ENCODE measurements around the gene ITPRIPL1. TPM values are rescaled to one million over a fixed set of nuclear protein-coding genes. Genes with fewer than 3 reads are reported as not detected.
A peak's percentile ranks its signal among the peaks of the same experiment; 100 is the strongest.

Gene ITPRIPL1
- total RNA-seq, 5 donors from 2014 or later (not counting 1 experiment from before 2014, with no cell fraction given), result 3.9 to 13.7 (median 12.7) TPM

DNA sequence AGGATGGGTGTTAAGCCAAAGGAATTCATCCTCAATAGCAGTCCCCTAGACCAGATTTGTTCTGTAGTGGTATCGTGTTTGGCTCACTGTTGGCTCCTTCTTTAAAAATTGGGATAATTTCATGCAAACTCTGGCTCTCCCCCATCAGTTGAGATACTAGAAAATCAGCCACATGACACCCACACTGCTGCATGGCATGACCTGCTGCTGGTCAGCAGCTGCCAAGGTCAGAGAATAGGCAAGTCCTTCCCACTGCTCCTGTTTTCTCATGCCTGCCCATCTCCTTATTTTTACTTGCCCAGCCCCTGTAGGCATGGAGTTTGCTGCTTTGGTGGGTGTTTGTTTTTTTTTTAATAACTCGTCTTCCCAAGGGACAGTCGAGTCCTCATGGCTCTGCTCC, 18.7 kb upstream of the ITPRIPL1 start:
- H3K27ac ChIP-seq (ENCODE audit: low read length), result peak overlapping the region; percentile 96
- no peak for ATAC-seq (replicated peaks in 1 of 4)
- H3K9me3 ChIP-seq, result no peaks in the 10 kb centered on the region
- Mint-ChIP-seq H3K4me3 (peak overlapping the region; percentile 97 to 99 (median 98)), H3K4me1 (peaks cover 53 to 57% (median 55%) of the 10 kb centered on the region in 3 donors), H3K27ac (peak overlapping the region; percentile 98), H3K27me3 (no peaks in the 10 kb centered on the region), H3K9me3 (no peaks in the 10 kb centered on the region), H3K36me3 (peaks cover 29% of the 10 kb centered on the region)
- peaks cover 2 to 30% of the 10 kb centered on the region in 2 donors for H3K36me3 ChIP-seq (ENCODE audit: control insufficient read depth in 2 of 2, extremely low read depth in 1 of 2, insufficient read depth in 1 of 2, low read length in 1 of 2)
- peak overlapping the region in 1 of 2 donors; percentile 93 for H3K4me3 ChIP-seq (ENCODE audit: control insufficient read depth in 1 of 2, extremely low read depth in 1 of 2, low read length in 1 of 2)
- peaks cover 11 to 38% of the 10 kb centered on the region in 2 experiments for H3K4me1 ChIP-seq (ENCODE audit: control insufficient read depth in 1 of 2, extremely low read depth in 1 of 2, insufficient read depth in 2 of 2, low read length in 2 of 2)
- POLR2A ChIA-PET, result interaction anchor here in 1 of 2 donors (1.6 kb wide), 1 partner anchor 19 kb away, joined by 10 read pairs; the partner anchor contains the start of gene ITPRIPL1
- H3K27me3 ChIP-seq (replicated peaks in 1 of 2; ENCODE audit: control insufficient read depth in 2 of 2, extremely low read depth in 1 of 2, insufficient read depth in 2 of 2, low read length in 1 of 2), result no peaks in the 10 kb centered on the region
- DNase-seq, result no peak
- CTCF ChIA-PET, result interaction anchor here (0.6 to 1.0 kb wide), 2 partner anchors 16 to 34 kb away, joined by 3 to 4 read pairs; no protein-coding TSS in a partner anchor
- no CpG with 5 or more reads among the region's 3 CpGs for WGBS (ENCODE audit: insufficient coverage)

DNA sequence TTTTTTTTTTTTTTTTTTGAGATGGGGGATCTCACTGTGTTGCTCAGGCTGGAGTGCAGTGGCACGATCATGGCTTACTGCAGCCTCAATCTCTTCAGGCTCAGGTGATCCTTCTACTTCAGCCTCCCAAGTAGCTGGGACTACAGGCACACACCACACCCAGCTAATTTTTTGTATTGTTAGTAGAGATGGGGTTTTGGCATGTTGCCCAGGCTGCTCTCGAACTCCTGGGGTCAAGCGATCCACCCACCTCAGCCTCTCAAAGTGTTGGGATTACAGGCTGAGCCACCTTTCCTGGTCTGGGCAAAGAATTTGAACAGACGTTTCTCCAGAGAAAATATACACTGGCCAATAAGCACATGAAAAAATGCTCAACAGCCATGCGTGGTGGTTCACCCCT, 16.9 kb upstream of the ITPRIPL1 start:
- ATAC-seq (replicated peaks in 1 of 4), result no peak
- no peak for DNase-seq
- Histone ChIP-seq H3K4me1 (ENCODE audit: control insufficient read depth in 1 of 2, extremely low read depth in 1 of 2, insufficient read depth in 2 of 2, low read length in 2 of 2) (peaks cover 9 to 22% of the 10 kb centered on the region in 2 experiments), H3K4me3 (ENCODE audit: control insufficient read depth in 1 of 2, extremely low read depth in 1 of 2, low read length in 1 of 2) (no peak overlapping the region), H3K36me3 (ENCODE audit: control insufficient read depth in 2 of 2, extremely low read depth in 1 of 2, insufficient read depth in 1 of 2, low read length in 1 of 2) (peaks cover 0 to 11% of the 10 kb centered on the region in 2 donors), H3K27ac (ENCODE audit: low read length) (no peak overlapping the region), H3K9me3 (no peaks in the 10 kb centered on the region), H3K27me3 (replicated peaks in 1 of 2; ENCODE audit: control insufficient read depth in 2 of 2, extremely low read depth in 1 of 2, insufficient read depth in 2 of 2, low read length in 1 of 2) (no peaks in the 10 kb centered on the region)
- ChIA-PET CTCF (no interaction called here), POLR2A (interaction anchor here in 1 of 2 donors (1.2 kb wide), 1 partner anchor 12 kb away, joined by 3 read pairs; no protein-coding TSS in a partner anchor)
- Mint-ChIP-seq H3K4me1 (peaks cover 37 to 47% (median 38%) of the 10 kb centered on the region in 3 donors), H3K9me3 (no peaks in the 10 kb centered on the region), H3K27me3 (no peaks in the 10 kb centered on the region), H3K27ac (no peak overlapping the region), H3K4me3 (no peak overlapping the region), H3K36me3 (peaks cover 10% of the 10 kb centered on the region)
- WGBS (ENCODE audit: insufficient coverage), result 100% methylated on average over 2 of the region's 5 CpGs

DNA sequence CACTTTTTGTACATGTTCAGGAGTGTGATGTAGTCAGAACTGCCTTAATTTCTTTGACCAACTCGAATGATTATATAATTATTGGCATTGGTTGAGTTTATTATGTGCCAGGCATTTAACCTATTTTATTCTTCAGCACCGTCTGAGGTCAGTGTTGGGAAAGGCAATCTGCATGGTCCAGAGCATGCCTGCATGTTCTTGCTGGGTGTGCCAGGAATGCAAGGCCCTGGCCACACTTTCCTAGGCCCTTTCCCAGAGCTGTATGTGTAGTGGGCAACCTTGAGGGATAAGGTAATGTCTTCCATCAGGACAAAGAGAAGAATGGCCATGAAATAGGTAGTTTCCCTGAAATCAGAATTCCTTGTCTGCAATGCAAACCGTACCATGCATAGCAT, 10.1 kb upstream of the ITPRIPL1 start:
- H3K4me1 ChIP-seq (ENCODE audit: control insufficient read depth in 1 of 2, extremely low read depth in 1 of 2, insufficient read depth in 2 of 2, low read length in 2 of 2), result peaks cover 7 to 45% of the 10 kb centered on the region in 2 experiments
- H3K27ac ChIP-seq (ENCODE audit: low read length), result peak overlapping the region; percentile 31
- POLR2A ChIA-PET, result interaction anchor here in 1 of 2 donors (0.5 kb wide), 1 partner anchor 16 kb away, joined by 3 read pairs; no protein-coding TSS in a partner anchor
- CTCF ChIA-PET, result interaction anchor here in 1 of 2 donors (1.0 kb wide), 1 partner anchor 10 kb away, joined by 3 read pairs; no protein-coding TSS in a partner anchor
- ATAC-seq (replicated peaks in 1 of 4), result no peak
- peak overlapping the region in 1 of 3 donors; percentile 40 for H3K4me3 Mint-ChIP-seq
- no peak for DNase-seq
- H3K9me3 Mint-ChIP-seq, result no peaks in the 10 kb centered on the region
- H3K27me3 Mint-ChIP-seq, result no peaks in the 10 kb centered on the region
- no peaks in the 10 kb centered on the region for H3K27me3 ChIP-seq (replicated peaks in 1 of 2; ENCODE audit: control insufficient read depth in 2 of 2, extremely low read depth in 1 of 2, insufficient read depth in 2 of 2, low read length in 1 of 2)
- 67% methylated on average over 1 of the region's 3 CpGs for WGBS (ENCODE audit: insufficient coverage)
- H3K4me3 ChIP-seq (ENCODE audit: control insufficient read depth in 1 of 2, extremely low read depth in 1 of 2, low read length in 1 of 2), result no peak overlapping the region
- peak overlapping the region; percentile 91 to 92 for H3K27ac Mint-ChIP-seq
- no peaks in the 10 kb centered on the region for H3K36me3 ChIP-seq (ENCODE audit: control insufficient read depth in 2 of 2, extremely low read depth in 1 of 2, insufficient read depth in 1 of 2, low read length in 1 of 2)
- no peaks in the 10 kb centered on the region for H3K9me3 ChIP-seq
- H3K36me3 Mint-ChIP-seq, result peaks cover 6% of the 10 kb centered on the region
- peaks cover 34 to 40% (median 38%) of the 10 kb centered on the region in 3 donors for H3K4me1 Mint-ChIP-seq

DNA sequence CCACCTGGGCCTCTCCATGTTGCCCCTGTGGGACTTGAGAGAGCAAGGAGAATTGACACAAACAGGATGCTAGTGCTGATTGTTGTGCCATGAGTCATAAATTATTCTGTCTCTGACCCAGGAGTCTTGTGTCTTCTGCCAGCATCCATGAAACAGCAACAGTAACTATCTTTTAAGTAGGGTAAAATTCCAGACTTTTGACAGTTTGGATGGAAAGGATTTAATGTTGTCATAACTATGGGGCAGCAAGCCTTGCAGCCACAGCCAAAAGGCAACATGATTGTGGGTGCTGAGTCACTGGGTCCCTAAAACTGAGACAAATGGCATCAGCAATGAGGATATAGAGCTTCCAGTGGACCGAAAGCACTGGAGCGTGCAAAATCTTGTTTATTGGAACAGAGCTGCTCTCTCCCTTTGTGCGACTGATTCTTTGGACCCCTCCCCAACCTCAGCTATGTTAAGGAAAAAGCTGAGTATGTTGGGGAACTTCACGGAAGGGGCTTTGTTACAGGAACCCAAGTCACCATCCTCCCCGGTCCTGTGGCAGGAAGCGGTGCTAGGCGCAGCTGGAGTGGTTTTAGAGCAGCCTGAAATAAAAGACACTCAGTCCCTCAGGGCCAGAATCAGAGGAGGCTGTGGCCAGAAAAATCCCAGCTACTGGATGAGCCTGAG, 9.6 kb upstream of the ITPRIPL1 start:
- H3K36me3 ChIP-seq (ENCODE audit: control insufficient read depth in 2 of 2, extremely low read depth in 1 of 2, insufficient read depth in 1 of 2, low read length in 1 of 2), result no peaks in the 10 kb centered on the region
- peak overlapping the region; percentile 91 to 92 for H3K27ac Mint-ChIP-seq
- H3K27ac ChIP-seq (ENCODE audit: low read length), result peak overlapping the region; percentile 57
- WGBS (ENCODE audit: insufficient coverage), result 37% methylated on average over 5 of the region's 7 CpGs
- peak overlapping the region; percentile 25 to 45 (median 40) for H3K4me3 Mint-ChIP-seq
- H3K27me3 Mint-ChIP-seq, result no peaks in the 10 kb centered on the region
- H3K36me3 Mint-ChIP-seq, result peaks cover 6% of the 10 kb centered on the region
- H3K9me3 ChIP-seq, result no peaks in the 10 kb centered on the region
- H3K27me3 ChIP-seq (replicated peaks in 1 of 2; ENCODE audit: control insufficient read depth in 2 of 2, extremely low read depth in 1 of 2, insufficient read depth in 2 of 2, low read length in 1 of 2), result no peaks in the 10 kb centered on the region
- CTCF ChIA-PET, result interaction anchor here in 1 of 2 donors (1.0 kb wide), 1 partner anchor 9 kb away, joined by 3 read pairs; no protein-coding TSS in a partner anchor
- peaks cover 35 to 43% (median 36%) of the 10 kb centered on the region in 3 donors for H3K4me1 Mint-ChIP-seq
- DNase-seq (peak in 6 of 35 experiments; percentile 6 to 38 (median 22)), ATAC-seq (replicated peaks in 1 of 4) (peak; percentile 69 to 83 (median 76))
- POLR2A ChIA-PET, result interaction anchor here in 1 of 2 donors (0.5 kb wide), 2 partner anchors 17 to 36 kb away, joined by 3 to 4 read pairs; no protein-coding TSS in a partner anchor
- no peak overlapping the region for H3K4me3 ChIP-seq (ENCODE audit: control insufficient read depth in 1 of 2, extremely low read depth in 1 of 2, low read length in 1 of 2)
- no peaks in the 10 kb centered on the region for H3K9me3 Mint-ChIP-seq
- peaks cover 7 to 48% of the 10 kb centered on the region in 2 experiments for H3K4me1 ChIP-seq (ENCODE audit: control insufficient read depth in 1 of 2, extremely low read depth in 1 of 2, insufficient read depth in 2 of 2, low read length in 2 of 2)

GRCh38 chr2:96316999-96317398, 8.1 kb upstream of the ITPRIPL1 start:
- Histone ChIP-seq H3K9me3 (no peaks in the 10 kb centered on the region), H3K36me3 (ENCODE audit: control insufficient read depth in 2 of 2, extremely low read depth in 1 of 2, insufficient read depth in 1 of 2, low read length in 1 of 2) (no peaks in the 10 kb centered on the region), H3K4me1 (ENCODE audit: control insufficient read depth in 1 of 2, extremely low read depth in 1 of 2, insufficient read depth in 2 of 2, low read length in 2 of 2) (peaks cover 7 to 56% of the 10 kb centered on the region in 2 experiments), H3K4me3 (ENCODE audit: control insufficient read depth in 1 of 2, extremely low read depth in 1 of 2, low read length in 1 of 2) (no peak overlapping the region), H3K27me3 (replicated peaks in 1 of 2; ENCODE audit: control insufficient read depth in 2 of 2, extremely low read depth in 1 of 2, insufficient read depth in 2 of 2, low read length in 1 of 2) (peaks cover 0 to 3% of the 10 kb centered on the region in 2 experiments), H3K27ac (ENCODE audit: low read length) (peak overlapping the region; percentile 15)
- no peak for DNase-seq
- ChIA-PET POLR2A (interaction anchor here in 1 of 2 donors (0.6 kb wide), 1 partner anchor 431 kb away, joined by 8 read pairs; no protein-coding TSS in a partner anchor), CTCF (no interaction called here)
- ATAC-seq (replicated peaks in 1 of 4), result no peak
- Mint-ChIP-seq H3K4me1 (peaks cover 42 to 52% (median 43%) of the 10 kb centered on the region in 3 donors), H3K36me3 (peaks cover 6% of the 10 kb centered on the region), H3K27ac (peak overlapping the region; percentile 91 to 92), H3K27me3 (no peaks in the 10 kb centered on the region), H3K9me3 (no peaks in the 10 kb centered on the region), H3K4me3 (no peak overlapping the region)

DNA sequence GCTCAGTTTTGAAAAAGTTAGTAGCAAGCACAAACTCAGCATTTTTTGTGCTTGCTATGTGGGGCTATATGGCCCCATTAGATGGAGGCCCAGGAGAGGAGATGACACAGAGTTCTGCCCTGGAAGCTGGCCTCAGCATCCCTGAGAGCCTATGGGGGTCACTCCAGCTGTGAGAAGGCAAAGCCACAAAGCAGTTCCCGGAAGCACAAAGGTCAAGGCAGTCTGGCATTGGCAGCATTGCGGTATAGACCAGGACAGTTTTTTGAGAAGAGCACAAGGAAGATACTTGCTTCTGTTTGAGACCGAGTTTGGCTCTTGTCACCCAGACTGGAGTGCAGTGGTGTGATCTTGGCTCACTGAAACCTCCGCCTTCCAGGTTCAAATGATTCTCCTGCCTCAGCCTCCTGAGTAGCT, 7.5 kb upstream of the ITPRIPL1 start:
- H3K4me1 Mint-ChIP-seq, result peaks cover 40 to 54% (median 44%) of the 10 kb centered on the region in 3 donors
- POLR2A ChIA-PET, result interaction anchor here in 1 of 2 donors (0.6 kb wide), 1 partner anchor 431 kb away, joined by 8 read pairs; no protein-coding TSS in a partner anchor
- Histone ChIP-seq H3K9me3 (no peaks in the 10 kb centered on the region), H3K27me3 (replicated peaks in 1 of 2; ENCODE audit: control insufficient read depth in 2 of 2, extremely low read depth in 1 of 2, insufficient read depth in 2 of 2, low read length in 1 of 2) (peaks cover 0 to 3% of the 10 kb centered on the region in 2 experiments), H3K4me3 (ENCODE audit: control insufficient read depth in 1 of 2, extremely low read depth in 1 of 2, low read length in 1 of 2) (no peak overlapping the region), H3K27ac (ENCODE audit: low read length) (no peak overlapping the region), H3K4me1 (ENCODE audit: control insufficient read depth in 1 of 2, extremely low read depth in 1 of 2, insufficient read depth in 2 of 2, low read length in 2 of 2) (peaks cover 7 to 61% of the 10 kb centered on the region in 2 experiments), H3K36me3 (ENCODE audit: control insufficient read depth in 2 of 2, extremely low read depth in 1 of 2, insufficient read depth in 1 of 2, low read length in 1 of 2) (no peaks in the 10 kb centered on the region)
- no peaks in the 10 kb centered on the region for H3K9me3 Mint-ChIP-seq
- H3K36me3 Mint-ChIP-seq, result peaks cover 6% of the 10 kb centered on the region
- DNase-seq (no peak), ATAC-seq (replicated peaks in 1 of 4) (no peak)
- CTCF ChIA-PET, result no interaction called here
- no peak overlapping the region for H3K4me3 Mint-ChIP-seq
- no peaks in the 10 kb centered on the region for H3K27me3 Mint-ChIP-seq
- 90% methylated on average over 2 of the region's 4 CpGs for WGBS (ENCODE audit: insufficient coverage)
- peak overlapping the region; percentile 91 to 92 for H3K27ac Mint-ChIP-seq

All from T-cell (primary cell).